Ovary (tissue), 9 donors: Measurements from ENCODE around the gene PSMB3. TPM values are rescaled to one million over a fixed set of nuclear protein-coding genes. Genes with fewer than 3 reads are reported as not detected.

ENCODE experiments used
- DNase-seq, 5 donors: peaks; one replicate each; pipeline ENCODE4 v3.0.0-alpha.2; 2019 to 2020
- H3K27ac ChIP-seq, 2 donors: fragments of 200-600 bp; one replicate each; pipeline versions ENCODE4 v1.5.1 to v1.8.0; 2019 to 2022
- H3K27me3 ChIP-seq: fragments of 200-600 bp; one replicate; pipeline ENCODE4 v1.8.0; 2022
- H3K36me3 ChIP-seq: fragments of 200-600 bp; sonication (generic); one replicate; pipeline ENCODE4 v1.5.1; 2019
- H3K4me1 ChIP-seq: one replicate; pipeline ENCODE4 v1.8.1; 2013; ENCODE audit warnings: mild to moderate bottlenecking, moderate library complexity; ENCODE audit not compliant: insufficient read depth
- H3K4me3 ChIP-seq: fragments of 200-600 bp; sonication (generic); one replicate; pipeline ENCODE4 v1.5.1; 2017
- H3K9me3 ChIP-seq, 2 donors: fragments of 200-600 bp in 1 of 2; sonication (generic) in 1 of 2; one replicate each; pipeline versions ENCODE4 v1.5.1 to v1.8.1; 2013 to 2019; ENCODE audit warnings: mild to moderate bottlenecking in 1 of 2, moderate library complexity in 1 of 2
- EP300 ChIP-seq: sonication (generic); formaldehyde crosslinking; IDR thresholded peaks from one replicate; pipeline ENCODE4 v1.6.1; 2017; ENCODE audit warnings: antibody characterized with exemption
- POLR2A ChIP-seq: fragments of 450-650 bp; IDR thresholded peaks from one replicate; pipeline ENCODE4 v1.6.1; 2017; ENCODE audit warnings: antibody characterized with exemption, mild to moderate bottlenecking, moderate library complexity
- WGBS, 3 donors: extraction: QIAGEN DNeasy Blood & Tissue Kit in 1 of 3; methylation state at CpG; one replicate each; pipeline versions ENCODE4 v1.1.5 to v1.1.7; 2013 to 2017; 5-methylcytosine and 5-hydroxymethylcytosine counted together
- intact Hi-C, 4 donors: fragments of 100-400 bp; cut with DNase I; formaldehyde crosslinking; loops; one replicate each; pipeline versions ENCODE4 v1.11.0 to v1.15.1; 2022 to 2023
- polyA plus RNA-seq, 2 donors: library from polyadenylated mRNA; stranded (reverse); fragments of 200-250 nt in 1 of 2; fragments of 350-450 nt in 1 of 2; fragmentation: Illumina TruSeq in 1 of 2; extraction: RNeasy Lipid Tissue Mini Kit (QIAGEN cat#74804) in 1 of 2; gene quantifications; one replicate each; pipeline ENCODE4 v1.2.3, GENCODE V29; 2013 to 2014
- total RNA-seq, 7 donors: library from RNA; depleted of rRNA in 2 of 7; stranded (reverse); fragments of >200 nt in 2 of 7; fragmentation: NEBNext Ultra II Directional in 3 of 7; extraction: Animal tissue kit (Norgen Biotek cat#: 25700) in 3 of 7; gene quantifications; one replicate each; pipeline versions ENCODE4 v1.1.0 to v1.2.4, GENCODE V29; 2016 to 2023
- TF ChIP-seq, protein P1 (sequence below), 3 donors: fragments of 450-650 bp in 2 of 3; fragments of 200-600 bp in 1 of 3; IDR thresholded peaks; one replicate each; pipeline versions ENCODE4 v1.5.1 to v1.8.0; 2016 to 2022; ENCODE audit warnings: antibody characterized with exemption in 3 of 3, mild to moderate bottlenecking in 1 of 3
- donor health status: DM: no; HTN: no; CAD: no; lungs with moderate emphysema.
- donor health status: DM: no; HTN: no; CAD: no.
- donor health status: Bipolar disorder and iron deficiency.
- donor health status: DM: yes; HTN: yes; CAD: no.
- donor health status: DM: no; HTN: no; CAD: no.
- donor health status: DM: yes; HTN: yes; CAD: no.

PSMB3 gene
- total and polyA plus RNA-seq, 9 donors: 77.0 to 145 (median 103) TPM

GRCh38 chr17:38740806-38741205 is 11.7 kb upstream of the PSMB3 start:
- H3K4me3 ChIP-seq: no peak overlapping the region
- 74 to 78% (median 75%) methylated on average over 4 of the region's 4 CpGs for WGBS, 3 donors
- H3K9me3 ChIP-seq: no peaks in the 10 kb centered on the region
- H3K27ac ChIP-seq: no peak overlapping the region
- TF ChIP-seq POLR2A: no peak
- TF ChIP-seq EP300: no peak
- TF ChIP-seq, protein P1, sequence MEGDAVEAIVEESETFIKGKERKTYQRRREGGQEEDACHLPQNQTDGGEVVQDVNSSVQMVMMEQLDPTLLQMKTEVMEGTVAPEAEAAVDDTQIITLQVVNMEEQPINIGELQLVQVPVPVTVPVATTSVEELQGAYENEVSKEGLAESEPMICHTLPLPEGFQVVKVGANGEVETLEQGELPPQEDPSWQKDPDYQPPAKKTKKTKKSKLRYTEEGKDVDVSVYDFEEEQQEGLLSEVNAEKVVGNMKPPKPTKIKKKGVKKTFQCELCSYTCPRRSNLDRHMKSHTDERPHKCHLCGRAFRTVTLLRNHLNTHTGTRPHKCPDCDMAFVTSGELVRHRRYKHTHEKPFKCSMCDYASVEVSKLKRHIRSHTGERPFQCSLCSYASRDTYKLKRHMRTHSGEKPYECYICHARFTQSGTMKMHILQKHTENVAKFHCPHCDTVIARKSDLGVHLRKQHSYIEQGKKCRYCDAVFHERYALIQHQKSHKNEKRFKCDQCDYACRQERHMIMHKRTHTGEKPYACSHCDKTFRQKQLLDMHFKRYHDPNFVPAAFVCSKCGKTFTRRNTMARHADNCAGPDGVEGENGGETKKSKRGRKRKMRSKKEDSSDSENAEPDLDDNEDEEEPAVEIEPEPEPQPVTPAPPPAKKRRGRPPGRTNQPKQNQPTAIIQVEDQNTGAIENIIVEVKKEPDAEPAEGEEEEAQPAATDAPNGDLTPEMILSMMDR (IDR thresholded peaks at IDR 0.05): no peak
- DNase-seq: no peak
- no peaks in the 10 kb centered on the region for H3K36me3 ChIP-seq
- H3K4me1 ChIP-seq: peaks cover 13% of the 10 kb centered on the region
- intact Hi-C loops: no loop called here
- no peaks in the 10 kb centered on the region for H3K27me3 ChIP-seq

GRCh38 chr17:38741461-38741860 is 11.1 kb upstream of the PSMB3 start:
- intact Hi-C loops: no loop called here
- Histone ChIP-seq H3K27ac (peak overlapping the region in 1 of 2 donors; percentile 55), H3K4me1 (peaks cover 17% of the 10 kb centered on the region), H3K27me3 (no peaks in the 10 kb centered on the region), H3K36me3 (no peaks in the 10 kb centered on the region), H3K4me3 (no peak overlapping the region), H3K9me3 (no peaks in the 10 kb centered on the region)
- WGBS, 3 donors: 77 to 86% (median 82%) methylated on average over 5 of the region's 5 CpGs
- TF ChIP-seq, protein P1 (IDR thresholded peaks at IDR 0.05): no peak
- TF ChIP-seq POLR2A (no peak), EP300 (no peak)
- DNase-seq: no peak

DNA sequence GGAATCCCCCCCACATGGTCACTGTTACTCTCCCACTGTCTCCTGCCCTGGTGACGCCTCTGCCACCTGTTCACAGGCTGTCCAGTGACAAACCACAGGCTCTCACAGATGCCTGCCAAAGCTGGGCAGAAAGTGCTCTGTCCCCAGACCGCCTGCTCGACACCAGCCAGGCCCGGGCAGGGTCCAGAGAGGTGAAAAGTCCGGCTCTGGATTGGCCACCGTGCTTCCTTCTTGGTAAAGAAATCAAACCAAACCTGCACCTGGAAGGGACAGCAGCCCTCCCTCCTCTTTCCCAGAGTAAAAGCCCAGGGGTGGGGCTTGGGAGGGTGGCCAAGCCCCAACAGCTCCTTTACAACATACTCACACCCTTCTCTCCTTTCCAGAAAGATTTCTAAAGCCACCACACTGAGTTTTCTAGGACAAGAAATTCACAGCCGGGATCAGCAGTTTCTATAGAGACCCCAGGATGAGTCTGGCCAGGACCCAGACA is 10.6 kb upstream of the PSMB3 start:
- Histone ChIP-seq H3K27ac (peak overlapping the region; percentile 44 to 55), H3K4me1 (peaks cover 20% of the 10 kb centered on the region), H3K4me3 (no peak overlapping the region), H3K9me3 (no peaks in the 10 kb centered on the region), H3K36me3 (no peaks in the 10 kb centered on the region), H3K27me3 (no peaks in the 10 kb centered on the region)
- 31 to 47% (median 43%) methylated on average over 7 of the region's 7 CpGs for WGBS, 3 donors
- intact Hi-C loops: no loop called here
- DNase-seq: peak in 2 of 5 donors; percentile 61 to 69
- no peak for TF ChIP-seq POLR2A
- TF ChIP-seq, protein P1 (IDR thresholded peaks at IDR 0.05): no peak
- TF ChIP-seq EP300: no peak

DNA sequence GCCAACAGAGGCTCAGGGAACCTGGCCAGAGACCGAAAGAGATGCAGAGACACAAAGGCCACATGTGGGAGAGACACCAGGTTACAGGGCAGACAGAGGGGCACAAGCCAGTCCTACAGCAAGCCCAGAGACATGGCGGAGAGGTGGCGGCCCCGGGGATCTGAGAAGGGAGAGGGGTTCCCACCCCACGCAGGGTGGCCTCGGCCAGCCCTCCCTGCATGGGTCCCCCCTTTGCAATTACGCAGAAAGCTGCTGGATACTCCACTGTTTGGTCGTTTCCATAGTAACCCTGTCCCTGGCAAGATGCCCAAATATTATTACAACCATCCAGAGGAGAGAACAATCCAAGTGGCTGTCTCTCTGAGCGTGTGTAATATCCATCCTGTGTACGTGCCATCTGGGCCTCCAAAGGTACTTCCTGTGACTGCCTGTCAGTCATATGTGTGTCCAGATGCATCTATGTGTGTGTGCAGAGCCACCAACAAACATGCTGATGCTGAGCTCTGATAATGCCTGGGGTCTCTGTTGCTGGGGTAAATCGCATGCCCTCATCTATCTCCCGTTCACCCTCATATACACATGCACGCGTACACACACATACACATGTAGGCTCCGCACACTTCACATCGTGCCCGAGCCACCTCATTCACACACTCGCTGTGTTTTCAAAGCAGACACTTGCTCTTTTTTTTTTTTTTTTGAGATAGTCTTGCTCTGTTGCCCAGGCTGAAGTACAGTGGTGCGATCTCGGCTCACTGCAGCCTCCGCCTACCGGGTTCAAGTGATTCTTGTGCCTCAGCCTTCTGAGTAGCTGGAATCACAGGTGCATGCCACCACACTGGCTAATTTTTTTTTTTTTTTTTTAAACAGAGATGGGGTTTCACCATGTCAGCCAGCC is 9.9 kb upstream of the PSMB3 start:
- DNase-seq: peak; percentile 63 to 89 (median 74)
- Histone ChIP-seq H3K27me3 (no peaks in the 10 kb centered on the region), H3K4me3 (no peak overlapping the region), H3K4me1 (peaks cover 21% of the 10 kb centered on the region), H3K36me3 (no peaks in the 10 kb centered on the region), H3K9me3 (no peaks in the 10 kb centered on the region), H3K27ac (peak overlapping the region; percentile 44 to 55)
- 39 to 42% (median 40%) methylated on average over 20 to 22 of the region's 22 CpGs for WGBS, 3 donors
- no peak for TF ChIP-seq EP300
- TF ChIP-seq POLR2A: no peak
- TF ChIP-seq, protein P1 (IDR thresholded peaks at IDR 0.05): no peak
- intact Hi-C loops: no loop called here
